Measurements from ENCODE around the gene CD180.

Gene CD180

DNA sequence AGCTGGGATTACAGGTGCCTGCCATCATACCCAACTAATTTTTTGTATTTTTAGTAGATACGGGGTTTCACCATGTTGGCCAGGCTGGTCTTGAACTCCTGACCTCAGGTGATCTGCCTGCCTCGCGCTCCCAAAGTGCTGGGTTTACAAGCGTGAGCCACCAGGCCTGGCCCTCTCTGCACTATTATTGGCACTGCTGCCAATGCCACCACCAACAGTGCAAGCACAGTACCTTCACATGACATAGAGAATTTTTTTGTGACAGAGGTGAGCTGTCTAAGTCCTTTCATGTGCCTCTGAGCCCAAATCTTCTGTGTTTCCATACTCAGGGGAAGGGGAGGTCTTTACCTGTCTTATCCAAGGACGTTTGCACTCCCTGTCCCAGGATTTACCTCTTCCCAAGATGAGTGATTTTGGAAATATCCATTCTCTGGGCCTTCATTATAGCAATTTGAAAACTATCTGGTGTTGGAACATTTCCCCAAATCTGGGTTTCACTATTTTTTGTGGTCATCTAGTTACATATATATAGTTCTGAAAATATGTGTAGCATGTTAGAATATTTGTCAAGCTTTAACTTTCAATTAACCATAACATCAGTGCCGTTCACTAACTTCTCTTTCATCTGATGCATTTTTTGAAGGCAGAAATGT, 5.4 kb upstream of the CD180 start:
- Histone ChIP-seq H3K27ac (ENCODE audit: low read depth in 2 of 2, low read length in 2 of 2) (no peak overlapping the region), H3K4me3 (ENCODE audit: low read length in 2 of 2) (no peak overlapping the region), H3K36me3 (ENCODE audit: control insufficient read depth in 2 of 2, insufficient read depth in 2 of 2, low read length in 2 of 2) (no peaks in the 10 kb centered on the region), H3K9me3 (ENCODE audit: control insufficient read depth in 2 of 2, low read length in 2 of 2) (no peaks in the 10 kb centered on the region), H3K27me3 (ENCODE audit: control insufficient read depth in 2 of 2, insufficient read depth in 2 of 2, low read length in 2 of 2) (no peaks in the 10 kb centered on the region), H3K9ac (ENCODE audit: low read depth in 1 of 2, low read length in 2 of 2) (no peak overlapping the region), H3K4me1 (ENCODE audit: control insufficient read depth in 2 of 2, insufficient read depth in 2 of 2, low read length in 2 of 2) (peaks cover 8 to 10% of the 10 kb centered on the region in 2 donors)

DNA sequence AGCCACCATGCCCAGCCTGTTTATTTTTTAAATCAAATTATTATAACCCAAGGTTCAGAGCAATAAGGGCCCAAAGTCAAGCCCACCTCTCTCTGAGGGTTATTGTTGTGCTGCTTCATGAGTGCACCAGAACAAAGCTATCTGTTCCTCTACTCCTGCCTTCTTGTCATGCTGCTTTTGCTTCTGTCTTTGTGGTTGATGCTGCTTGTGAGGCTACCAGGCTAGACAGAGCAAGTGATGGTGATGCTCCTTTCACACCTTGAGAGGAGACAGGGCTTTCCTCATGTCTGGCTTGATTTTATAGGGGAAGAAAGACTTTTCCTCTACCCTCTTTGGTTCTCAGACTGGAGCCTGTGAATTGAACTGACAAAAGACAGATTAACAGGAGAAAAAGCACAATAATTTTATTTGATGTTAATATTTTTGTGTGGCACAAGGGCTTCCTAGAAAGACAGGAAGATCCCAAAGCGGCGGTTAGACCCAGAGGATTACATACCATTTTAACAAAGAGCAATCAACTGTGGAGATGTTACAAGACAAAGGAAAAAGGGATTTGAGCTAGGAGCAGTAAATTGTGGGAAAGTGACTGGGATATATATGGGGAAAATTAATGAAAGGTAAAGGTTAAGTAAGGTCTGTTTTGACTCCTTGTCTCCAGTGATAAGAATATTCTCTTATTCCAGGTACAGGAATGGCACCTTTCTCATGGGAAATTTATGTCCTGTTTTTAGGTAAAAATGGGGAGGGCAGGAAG, 4.4 kb upstream of the CD180 start:
- Histone ChIP-seq H3K4me3 (ENCODE audit: low read length in 2 of 2) (no peak overlapping the region), H3K27me3 (ENCODE audit: control insufficient read depth in 2 of 2, insufficient read depth in 2 of 2, low read length in 2 of 2) (no peaks in the 10 kb centered on the region), H3K9me3 (ENCODE audit: control insufficient read depth in 2 of 2, low read length in 2 of 2) (no peaks in the 10 kb centered on the region), H3K27ac (ENCODE audit: low read depth in 2 of 2, low read length in 2 of 2) (no peak overlapping the region), H3K36me3 (ENCODE audit: control insufficient read depth in 2 of 2, insufficient read depth in 2 of 2, low read length in 2 of 2) (no peaks in the 10 kb centered on the region), H3K9ac (ENCODE audit: low read depth in 1 of 2, low read length in 2 of 2) (no peak overlapping the region), H3K4me1 (ENCODE audit: control insufficient read depth in 2 of 2, insufficient read depth in 2 of 2, low read length in 2 of 2) (peaks cover 6 to 7% of the 10 kb centered on the region in 2 donors)

DNA sequence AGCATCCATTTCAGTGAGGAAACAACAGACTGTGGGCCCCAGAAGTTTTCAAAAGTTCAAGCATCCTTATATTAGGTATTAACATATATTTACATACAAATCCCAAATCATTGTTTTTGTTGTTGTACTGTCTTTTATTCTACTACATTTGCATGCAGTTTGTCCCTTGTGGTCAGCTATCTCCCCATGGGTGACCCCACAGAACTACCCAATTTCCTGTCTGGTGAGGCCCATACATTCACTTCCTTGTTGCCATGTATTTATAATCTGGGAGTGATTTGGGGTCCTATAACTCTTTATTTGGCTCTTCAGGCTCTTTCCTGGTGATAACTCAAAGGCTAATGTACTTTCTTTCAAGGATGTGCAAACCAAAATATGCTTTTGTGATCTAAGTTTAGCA, 3.3 kb upstream of the CD180 start:
- H3K9me3 ChIP-seq (ENCODE audit: control insufficient read depth in 2 of 2, low read length in 2 of 2): no peaks in the 10 kb centered on the region
- H3K4me3 ChIP-seq (ENCODE audit: low read length in 2 of 2): no peak overlapping the region
- H3K9ac ChIP-seq (ENCODE audit: low read depth in 1 of 2, low read length in 2 of 2): no peak overlapping the region
- no peak overlapping the region for H3K27ac ChIP-seq (ENCODE audit: low read depth in 2 of 2, low read length in 2 of 2)
- no peaks in the 10 kb centered on the region for H3K36me3 ChIP-seq (ENCODE audit: control insufficient read depth in 2 of 2, insufficient read depth in 2 of 2, low read length in 2 of 2)
- H3K4me1 ChIP-seq (ENCODE audit: control insufficient read depth in 2 of 2, insufficient read depth in 2 of 2, low read length in 2 of 2): peaks cover 4 to 6% of the 10 kb centered on the region in 2 donors
- no peaks in the 10 kb centered on the region for H3K27me3 ChIP-seq (ENCODE audit: control insufficient read depth in 2 of 2, insufficient read depth in 2 of 2, low read length in 2 of 2)

GRCh38 chr5:67198917-67199316, 2.3 kb upstream of the CD180 start:
- Histone ChIP-seq H3K27me3 (ENCODE audit: control insufficient read depth in 2 of 2, insufficient read depth in 2 of 2, low read length in 2 of 2) (no peaks in the 10 kb centered on the region), H3K27ac (ENCODE audit: low read depth in 2 of 2, low read length in 2 of 2) (no peak overlapping the region), H3K9ac (ENCODE audit: low read depth in 1 of 2, low read length in 2 of 2) (no peak overlapping the region), H3K9me3 (ENCODE audit: control insufficient read depth in 2 of 2, low read length in 2 of 2) (no peaks in the 10 kb centered on the region), H3K4me1 (ENCODE audit: control insufficient read depth in 2 of 2, insufficient read depth in 2 of 2, low read length in 2 of 2) (peaks cover 2 to 4% of the 10 kb centered on the region in 2 donors), H3K36me3 (ENCODE audit: control insufficient read depth in 2 of 2, insufficient read depth in 2 of 2, low read length in 2 of 2) (no peaks in the 10 kb centered on the region), H3K4me3 (ENCODE audit: low read length in 2 of 2) (no peak overlapping the region)

DNA sequence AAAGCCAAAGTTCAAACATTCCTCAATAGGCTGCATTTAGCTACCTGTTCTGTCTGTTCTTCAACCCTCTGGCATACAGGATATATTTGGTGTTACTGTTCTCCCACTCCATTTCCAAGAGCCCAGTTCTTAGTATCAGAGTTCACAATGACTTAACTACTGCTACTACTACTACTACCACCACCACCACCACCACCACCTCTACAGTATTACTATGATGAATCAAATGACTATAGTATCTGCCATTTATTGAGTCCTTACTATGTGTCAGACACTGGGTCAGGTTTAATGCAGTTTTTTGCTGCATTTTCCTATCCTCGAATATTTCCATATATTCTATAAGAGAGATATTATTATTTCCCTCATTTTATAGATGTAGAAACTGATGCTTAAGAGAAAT, 937 bp upstream of the CD180 start:
- Histone ChIP-seq H3K27ac (ENCODE audit: low read depth in 2 of 2, low read length in 2 of 2) (peak overlapping the region in 1 of 2 donors; percentile 10), H3K4me1 (ENCODE audit: control insufficient read depth in 2 of 2, insufficient read depth in 2 of 2, low read length in 2 of 2) (peaks cover 5 to 10% of the 10 kb centered on the region in 2 donors), H3K9me3 (ENCODE audit: control insufficient read depth in 2 of 2, low read length in 2 of 2) (no peaks in the 10 kb centered on the region), H3K4me3 (ENCODE audit: low read length in 2 of 2) (no peak overlapping the region), H3K27me3 (ENCODE audit: control insufficient read depth in 2 of 2, insufficient read depth in 2 of 2, low read length in 2 of 2) (no peaks in the 10 kb centered on the region), H3K9ac (ENCODE audit: low read depth in 1 of 2, low read length in 2 of 2) (no peak overlapping the region), H3K36me3 (ENCODE audit: control insufficient read depth in 2 of 2, insufficient read depth in 2 of 2, low read length in 2 of 2) (no peaks in the 10 kb centered on the region)

DNA sequence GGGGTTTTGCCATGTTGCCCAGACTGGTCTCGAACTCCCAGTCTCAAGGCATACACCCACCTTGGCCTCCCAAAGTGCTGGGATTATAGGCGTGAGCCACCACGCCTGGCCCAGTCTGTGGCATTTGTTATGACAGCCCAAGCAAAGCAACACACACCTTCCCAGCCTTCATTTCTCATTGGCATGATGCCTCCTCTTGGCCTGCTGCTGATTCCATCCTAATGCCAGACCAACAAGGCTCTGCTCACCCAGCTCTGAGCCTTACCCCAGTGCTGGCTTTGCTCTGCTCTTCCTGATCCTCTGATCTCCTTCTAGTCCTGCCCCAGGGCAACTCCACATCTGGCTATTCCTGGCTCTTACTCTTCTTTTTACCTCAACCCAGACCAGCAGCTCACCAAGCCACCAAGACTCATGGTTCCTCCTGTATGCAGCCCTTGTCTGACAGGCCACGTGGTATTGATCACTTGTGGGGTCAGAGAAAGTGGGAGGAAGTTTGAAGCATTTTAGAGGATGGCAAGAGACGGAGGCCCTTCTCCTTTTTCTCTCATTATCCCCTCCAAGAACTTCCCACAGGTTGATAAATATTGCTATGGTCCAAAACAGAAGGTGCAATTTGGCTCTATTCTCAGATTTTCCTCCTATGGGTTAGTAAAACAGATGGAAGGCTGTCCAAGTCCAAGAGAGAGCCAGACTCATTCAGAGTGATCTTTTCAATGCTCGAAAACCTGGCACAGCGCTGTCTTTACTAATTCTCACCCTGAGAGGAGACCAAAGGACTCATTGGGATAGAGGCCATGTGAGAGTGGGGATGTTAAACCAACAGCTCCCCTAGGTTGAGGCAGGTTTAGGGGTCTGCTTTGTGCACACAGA, 958 bp downstream of the CD180 start:
- peaks cover 5 to 10% of the 10 kb centered on the region in 2 donors for H3K4me1 ChIP-seq (ENCODE audit: control insufficient read depth in 2 of 2, insufficient read depth in 2 of 2, low read length in 2 of 2)
- H3K27ac ChIP-seq (ENCODE audit: low read depth in 2 of 2, low read length in 2 of 2): peak overlapping the region; percentile 8 to 20
- peak overlapping the region in 1 of 2 donors; percentile 34 for H3K9ac ChIP-seq (ENCODE audit: low read depth in 1 of 2, low read length in 2 of 2)
- no peaks in the 10 kb centered on the region for H3K36me3 ChIP-seq (ENCODE audit: control insufficient read depth in 2 of 2, insufficient read depth in 2 of 2, low read length in 2 of 2)
- peak overlapping the region in 1 of 2 donors; percentile 48 for H3K4me3 ChIP-seq (ENCODE audit: low read length in 2 of 2)
- H3K9me3 ChIP-seq (ENCODE audit: control insufficient read depth in 2 of 2, low read length in 2 of 2): no peaks in the 10 kb centered on the region
- H3K27me3 ChIP-seq (ENCODE audit: control insufficient read depth in 2 of 2, insufficient read depth in 2 of 2, low read length in 2 of 2): no peaks in the 10 kb centered on the region

- Histone ChIP-seq H3K4me1 (ENCODE audit: control insufficient read depth in 2 of 2, insufficient read depth in 2 of 2, low read length in 2 of 2) (peaks cover 5 to 6% of the 10 kb centered on the region in 2 donors), H3K27ac (ENCODE audit: low read depth in 2 of 2, low read length in 2 of 2) (peak overlapping the region; percentile 45 to 49), H3K27me3 (ENCODE audit: control insufficient read depth in 2 of 2, insufficient read depth in 2 of 2, low read length in 2 of 2) (no peaks in the 10 kb centered on the region), H3K4me3 (ENCODE audit: low read length in 2 of 2) (peak overlapping the region in 1 of 2 donors; percentile 48), H3K9me3 (ENCODE audit: control insufficient read depth in 2 of 2, low read length in 2 of 2) (no peaks in the 10 kb centered on the region), H3K36me3 (ENCODE audit: control insufficient read depth in 2 of 2, insufficient read depth in 2 of 2, low read length in 2 of 2) (no peaks in the 10 kb centered on the region), H3K9ac (ENCODE audit: low read depth in 1 of 2, low read length in 2 of 2) (no peak overlapping the region)
Observed at GRCh38 chr5:67194166-67194565, 2.4 kb downstream of the CD180 start.

DNA sequence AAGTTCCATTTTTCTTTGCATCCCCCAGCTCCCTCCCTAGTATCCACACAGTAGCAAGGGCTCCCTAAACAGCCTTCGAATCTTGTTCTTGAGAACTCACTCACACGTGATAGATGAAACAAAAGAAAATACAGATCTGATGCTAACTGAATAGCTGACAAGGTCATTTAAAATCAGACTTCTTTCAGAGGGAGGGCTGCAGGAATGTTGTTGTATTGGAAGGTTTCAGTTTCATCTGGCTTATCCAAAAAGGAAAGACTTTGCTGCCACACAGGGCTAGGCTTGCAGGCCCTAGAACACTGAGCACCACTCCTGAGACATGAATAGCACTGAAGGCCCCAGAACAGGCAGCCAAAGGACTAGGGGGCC, 3.2 kb downstream of the CD180 start:
- peak overlapping the region; percentile 8 to 11 for H3K4me3 ChIP-seq (ENCODE audit: low read length in 2 of 2)
- H3K9me3 ChIP-seq (ENCODE audit: control insufficient read depth in 2 of 2, low read length in 2 of 2): no peaks in the 10 kb centered on the region
- no peaks in the 10 kb centered on the region for H3K36me3 ChIP-seq (ENCODE audit: control insufficient read depth in 2 of 2, insufficient read depth in 2 of 2, low read length in 2 of 2)
- no peak overlapping the region for H3K9ac ChIP-seq (ENCODE audit: low read depth in 1 of 2, low read length in 2 of 2)
- H3K27ac ChIP-seq (ENCODE audit: low read depth in 2 of 2, low read length in 2 of 2): peak overlapping the region; percentile 45 to 49
- no peaks in the 10 kb centered on the region for H3K27me3 ChIP-seq (ENCODE audit: control insufficient read depth in 2 of 2, insufficient read depth in 2 of 2, low read length in 2 of 2)
- peaks cover 5 to 6% of the 10 kb centered on the region in 2 donors for H3K4me1 ChIP-seq (ENCODE audit: control insufficient read depth in 2 of 2, insufficient read depth in 2 of 2, low read length in 2 of 2)

GRCh38 chr5:67192719-67193438, 3.7 kb downstream of the CD180 start:
- H3K9me3 ChIP-seq (ENCODE audit: control insufficient read depth in 2 of 2, low read length in 2 of 2): no peaks in the 10 kb centered on the region
- H3K4me3 ChIP-seq (ENCODE audit: low read length in 2 of 2): peak overlapping the region; percentile 8 to 11
- no peaks in the 10 kb centered on the region for H3K27me3 ChIP-seq (ENCODE audit: control insufficient read depth in 2 of 2, insufficient read depth in 2 of 2, low read length in 2 of 2)
- no peak overlapping the region for H3K9ac ChIP-seq (ENCODE audit: low read depth in 1 of 2, low read length in 2 of 2)
- peaks cover 5 to 6% of the 10 kb centered on the region in 2 donors for H3K4me1 ChIP-seq (ENCODE audit: control insufficient read depth in 2 of 2, insufficient read depth in 2 of 2, low read length in 2 of 2)
- H3K27ac ChIP-seq (ENCODE audit: low read depth in 2 of 2, low read length in 2 of 2): peak overlapping the region; percentile 45 to 49
- no peaks in the 10 kb centered on the region for H3K36me3 ChIP-seq (ENCODE audit: control insufficient read depth in 2 of 2, insufficient read depth in 2 of 2, low read length in 2 of 2)

Measured in mucosa of rectum (tissue), 2 donors.